Measurements from ENCODE around the gene PNPLA3. TPM values are rescaled to one million over a fixed set of nuclear protein-coding genes. Genes with fewer than 3 reads are reported as not detected.

Gene PNPLA3, protein sequence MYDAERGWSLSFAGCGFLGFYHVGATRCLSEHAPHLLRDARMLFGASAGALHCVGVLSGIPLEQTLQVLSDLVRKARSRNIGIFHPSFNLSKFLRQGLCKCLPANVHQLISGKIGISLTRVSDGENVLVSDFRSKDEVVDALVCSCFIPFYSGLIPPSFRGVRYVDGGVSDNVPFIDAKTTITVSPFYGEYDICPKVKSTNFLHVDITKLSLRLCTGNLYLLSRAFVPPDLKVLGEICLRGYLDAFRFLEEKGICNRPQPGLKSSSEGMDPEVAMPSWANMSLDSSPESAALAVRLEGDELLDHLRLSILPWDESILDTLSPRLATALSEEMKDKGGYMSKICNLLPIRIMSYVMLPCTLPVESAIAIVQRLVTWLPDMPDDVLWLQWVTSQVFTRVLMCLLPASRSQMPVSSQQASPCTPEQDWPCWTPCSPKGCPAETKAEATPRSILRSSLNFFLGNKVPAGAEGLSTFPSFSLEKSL
- total RNA-seq: under 1 TPM; 0.15 to 0.24 TPM

GRCh38 chr22:43923631-43924464 is at the start of gene PNPLA3:
Gene PNPLA3 (plus strand): TSS chr22:43923805. CDS start chr22:43923912, 107 bp downstream.

GRCh38 chr22:43891360-43892182 is 32.0 kb upstream of the PNPLA3 start, which contains the start of gene PNPLA5:
Gene PNPLA5 (minus strand): TSS chr22:43892013. CDS start chr22:43891880, 133 bp downstream.

DNA sequence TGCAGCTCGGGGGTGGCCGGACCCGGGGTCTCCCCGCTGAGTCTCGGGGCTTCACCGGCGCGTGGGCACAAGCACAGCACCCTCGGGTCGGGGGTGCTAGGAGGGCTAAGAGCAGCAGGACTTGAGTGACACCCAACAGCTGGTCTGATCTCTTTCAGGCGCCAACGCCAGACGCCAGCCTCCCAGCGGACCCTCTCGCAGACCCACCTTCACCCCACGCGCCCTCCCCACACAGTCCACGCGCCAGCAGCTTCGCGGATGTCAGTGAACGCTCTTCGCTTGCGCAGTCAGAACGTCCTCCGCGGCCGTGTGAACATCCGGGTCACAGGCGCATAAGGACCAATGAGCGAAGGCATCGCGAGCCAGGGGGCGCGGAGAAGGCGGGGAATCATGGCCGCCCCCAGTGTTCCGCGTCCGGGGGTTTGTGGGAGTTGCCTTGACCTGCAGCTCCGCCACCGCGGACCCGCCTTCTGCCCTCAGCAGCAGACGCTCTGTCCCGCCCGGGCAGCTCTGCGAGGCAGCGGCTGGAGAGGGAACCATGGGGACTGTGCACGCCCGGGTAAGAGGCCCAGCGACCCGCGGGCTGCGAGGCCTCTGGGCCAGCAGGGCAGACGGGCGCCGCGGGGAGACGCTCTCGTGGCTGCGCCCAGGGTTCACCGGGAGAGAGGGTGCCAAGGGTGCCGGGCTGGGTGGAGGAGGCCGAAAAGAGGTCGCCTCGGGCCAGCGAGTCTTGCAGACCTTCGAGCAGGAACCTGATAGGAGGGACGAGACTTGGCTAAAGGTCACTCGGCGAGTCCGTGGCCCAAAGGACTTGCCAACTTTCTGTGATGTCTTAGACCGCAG is 31.7 kb downstream of the PNPLA3 start, which contains the start of gene SAMM50:
TSS of gene SAMM50 (plus strand) at position 403 of the 843 bp plus-strand sequence. CDS start at position 539, 136 bp downstream.

Other genes starting within 250 kb of the PNPLA3 start
- gene EFCAB6, start 111.5 kb upstream of the PNPLA3 start, total RNA-seq: under 1 TPM; 0.13 to 0.19 TPM
- gene SULT4A1, start 61.3 kb upstream of the PNPLA3 start, total RNA-seq: not detected
- not detected for gene PNPLA5, start 31.8 kb upstream of the PNPLA3 start, total RNA-seq
- gene SAMM50, start 31.6 kb downstream of the PNPLA3 start, total RNA-seq: 10 to 100 TPM; 46.3 TPM
- gene PARVB, start 100.5 kb downstream of the PNPLA3 start, total RNA-seq: 10 to 100 TPM; 21.4 to 22.2 TPM